22Rv1 (cell line): ENCODE results near the gene NAE1.

Experiments used
- ZFX ChIP-seq: fragments of 450-650 bp; IDR thresholded peaks from 2 replicates; pipeline ENCODE4 v1.6.1; 2017; ENCODE audit warnings: antibody characterized with exemption, borderline replicate concordance
- TF ChIP-seq, protein P1 (sequence below): fragments of 450-650 bp; IDR thresholded peaks from 2 replicates; pipeline ENCODE4 v1.5.1; 2017; ENCODE audit warnings: mild to moderate bottlenecking

DNA sequence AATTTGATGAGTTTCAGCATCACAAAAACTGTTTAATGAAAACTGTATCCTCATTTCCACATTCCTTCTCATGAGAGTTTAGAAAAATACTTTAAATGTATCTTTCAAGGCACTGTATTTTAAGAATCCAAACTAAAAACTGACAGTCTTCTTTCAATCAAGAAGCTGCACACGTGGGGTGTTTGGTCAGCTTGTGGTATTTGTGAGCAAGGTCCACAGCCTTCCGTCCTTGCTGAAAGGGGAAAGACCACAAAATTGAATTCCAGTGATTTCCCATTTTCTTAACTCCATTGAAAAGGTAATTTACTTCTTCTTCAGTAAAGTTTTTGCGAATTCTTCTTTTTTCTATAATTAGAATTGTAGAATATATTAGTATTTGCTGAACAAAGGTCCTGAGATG lies 76.0 kb downstream of the NAE1 start:
- TF ChIP-seq, protein P1, sequence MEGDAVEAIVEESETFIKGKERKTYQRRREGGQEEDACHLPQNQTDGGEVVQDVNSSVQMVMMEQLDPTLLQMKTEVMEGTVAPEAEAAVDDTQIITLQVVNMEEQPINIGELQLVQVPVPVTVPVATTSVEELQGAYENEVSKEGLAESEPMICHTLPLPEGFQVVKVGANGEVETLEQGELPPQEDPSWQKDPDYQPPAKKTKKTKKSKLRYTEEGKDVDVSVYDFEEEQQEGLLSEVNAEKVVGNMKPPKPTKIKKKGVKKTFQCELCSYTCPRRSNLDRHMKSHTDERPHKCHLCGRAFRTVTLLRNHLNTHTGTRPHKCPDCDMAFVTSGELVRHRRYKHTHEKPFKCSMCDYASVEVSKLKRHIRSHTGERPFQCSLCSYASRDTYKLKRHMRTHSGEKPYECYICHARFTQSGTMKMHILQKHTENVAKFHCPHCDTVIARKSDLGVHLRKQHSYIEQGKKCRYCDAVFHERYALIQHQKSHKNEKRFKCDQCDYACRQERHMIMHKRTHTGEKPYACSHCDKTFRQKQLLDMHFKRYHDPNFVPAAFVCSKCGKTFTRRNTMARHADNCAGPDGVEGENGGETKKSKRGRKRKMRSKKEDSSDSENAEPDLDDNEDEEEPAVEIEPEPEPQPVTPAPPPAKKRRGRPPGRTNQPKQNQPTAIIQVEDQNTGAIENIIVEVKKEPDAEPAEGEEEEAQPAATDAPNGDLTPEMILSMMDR, result no peak
- no peak for TF ChIP-seq ZFX
